Gastrocnemius medialis (tissue), 4 donors: ENCODE data around the gene TMEM163.

Source experiments
- POLR2A ChIP-seq, 2 donors: fragments of 450-650 bp; IDR thresholded peaks; one replicate each; pipeline ENCODE4 v1.6.1; 2017; ENCODE audit warnings: antibody characterized with exemption in 2 of 2, mild to moderate bottlenecking in 2 of 2, moderate library complexity in 2 of 2
- TF ChIP-seq, protein P1 (sequence below), 5 experiments: fragments of 450-650 bp in 3 of 5; fragments of 200-600 bp in 2 of 5; sonication (generic) in 2 of 5; IDR thresholded peaks in 4 of 5; conservative IDR thresholded peaks in 1 of 5; 1 replicate in 4 of 5; 2 replicates in 1 of 5; pipeline ENCODE4 v1.5.1; 2016 to 2019; ENCODE audit warnings: antibody characterized with exemption in 5 of 5, mild to moderate bottlenecking in 3 of 5, moderate library complexity in 3 of 5

DNA sequence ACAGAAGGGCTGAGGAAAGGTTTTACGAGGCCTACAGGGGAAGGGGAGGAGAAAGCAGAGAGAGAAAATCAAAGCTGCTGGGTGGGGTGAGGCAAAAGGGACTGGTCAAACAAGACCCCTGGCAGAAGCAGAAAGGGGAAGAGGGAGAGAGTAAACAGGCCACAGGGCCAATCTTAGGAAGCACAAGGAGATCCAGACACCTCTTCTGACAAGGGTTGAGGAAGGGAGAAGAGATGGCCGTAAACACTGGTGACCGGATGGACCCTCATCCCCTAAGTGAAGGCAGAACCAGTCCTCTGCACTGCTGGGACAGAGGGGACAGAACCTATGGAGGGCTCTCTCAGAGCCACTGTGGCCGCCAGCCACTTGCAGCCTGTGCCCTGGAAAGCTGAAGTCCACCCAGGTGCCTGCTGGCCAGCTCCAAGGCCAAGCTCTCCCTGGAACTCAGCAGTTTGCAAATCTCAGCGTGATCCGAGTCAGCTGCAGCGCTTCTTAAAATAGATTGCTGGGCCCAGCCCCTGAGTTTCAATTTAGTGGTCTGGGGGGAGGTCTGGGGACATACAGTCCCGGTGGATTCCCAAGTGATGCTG is 108.8 kb downstream of the TMEM163 start:
- TF ChIP-seq, protein P1, sequence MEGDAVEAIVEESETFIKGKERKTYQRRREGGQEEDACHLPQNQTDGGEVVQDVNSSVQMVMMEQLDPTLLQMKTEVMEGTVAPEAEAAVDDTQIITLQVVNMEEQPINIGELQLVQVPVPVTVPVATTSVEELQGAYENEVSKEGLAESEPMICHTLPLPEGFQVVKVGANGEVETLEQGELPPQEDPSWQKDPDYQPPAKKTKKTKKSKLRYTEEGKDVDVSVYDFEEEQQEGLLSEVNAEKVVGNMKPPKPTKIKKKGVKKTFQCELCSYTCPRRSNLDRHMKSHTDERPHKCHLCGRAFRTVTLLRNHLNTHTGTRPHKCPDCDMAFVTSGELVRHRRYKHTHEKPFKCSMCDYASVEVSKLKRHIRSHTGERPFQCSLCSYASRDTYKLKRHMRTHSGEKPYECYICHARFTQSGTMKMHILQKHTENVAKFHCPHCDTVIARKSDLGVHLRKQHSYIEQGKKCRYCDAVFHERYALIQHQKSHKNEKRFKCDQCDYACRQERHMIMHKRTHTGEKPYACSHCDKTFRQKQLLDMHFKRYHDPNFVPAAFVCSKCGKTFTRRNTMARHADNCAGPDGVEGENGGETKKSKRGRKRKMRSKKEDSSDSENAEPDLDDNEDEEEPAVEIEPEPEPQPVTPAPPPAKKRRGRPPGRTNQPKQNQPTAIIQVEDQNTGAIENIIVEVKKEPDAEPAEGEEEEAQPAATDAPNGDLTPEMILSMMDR (IDR thresholded peaks at IDR 0.05 in 4 of 5, conservative IDR thresholded peaks at IDR 0.05 in 1 of 5) = no peak
- TF ChIP-seq POLR2A (IDR thresholded peaks at IDR 0.05) = no peak
